GM19193 (cell line): ENCODE data around the gene ATP1A3.

Experiments
- POLR2A ChIP-seq: IDR thresholded peaks from 4 replicates; pipeline ENCODE4 v1.6.1; 2011; ENCODE audit not compliant: insufficient read depth, insufficient read length; ENCODE audit errors: extremely low read depth

ATP1A3 gene

DNA sequence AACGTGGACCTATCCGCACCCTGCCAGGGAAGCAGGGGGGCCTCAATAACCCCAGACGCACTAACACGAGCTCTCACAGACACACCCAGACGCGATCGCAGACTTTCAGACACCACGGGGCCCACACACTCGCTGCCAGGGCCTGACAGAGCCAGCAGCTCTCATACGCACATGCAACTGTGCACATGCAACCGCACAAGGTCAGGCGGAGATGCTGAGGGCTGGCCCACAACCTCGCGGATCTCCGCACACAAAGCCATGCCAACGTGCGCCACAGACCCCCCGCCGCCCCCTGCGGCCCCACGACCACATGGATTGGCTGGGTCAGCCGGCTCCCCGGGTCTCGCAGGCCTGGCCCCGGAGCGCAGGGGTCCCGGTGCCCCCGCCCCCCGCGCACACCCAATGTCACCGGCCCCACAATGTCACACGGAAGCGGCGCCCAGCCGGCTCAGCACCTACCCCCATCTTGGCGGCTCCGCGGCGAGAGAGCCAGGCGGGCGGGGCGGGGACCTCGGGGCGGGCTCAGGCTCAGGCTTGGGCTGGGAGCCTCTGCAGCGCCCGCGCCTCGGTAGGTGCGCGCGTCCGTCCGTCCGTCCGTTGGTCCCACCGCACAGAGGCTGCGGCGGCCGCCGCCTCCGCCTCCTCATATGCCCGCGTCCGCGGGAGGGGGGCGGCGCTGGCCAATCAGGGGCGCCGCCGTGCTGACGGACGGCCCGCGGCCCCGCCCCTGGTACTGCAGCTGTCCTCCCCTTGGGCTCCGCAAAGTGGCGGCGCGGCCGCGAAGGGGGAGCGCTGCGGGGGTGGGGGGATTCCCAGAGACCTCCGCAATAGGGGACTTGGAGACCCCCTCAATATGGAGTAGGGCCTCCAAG lies at the start of gene ATP1A3:
ATP1A3 (minus strand) TSS at position 619 of the 872 bp plus-strand sequence; CDS start at position 465, 154 bp downstream.
- TF ChIP-seq POLR2A: no peak

DNA sequence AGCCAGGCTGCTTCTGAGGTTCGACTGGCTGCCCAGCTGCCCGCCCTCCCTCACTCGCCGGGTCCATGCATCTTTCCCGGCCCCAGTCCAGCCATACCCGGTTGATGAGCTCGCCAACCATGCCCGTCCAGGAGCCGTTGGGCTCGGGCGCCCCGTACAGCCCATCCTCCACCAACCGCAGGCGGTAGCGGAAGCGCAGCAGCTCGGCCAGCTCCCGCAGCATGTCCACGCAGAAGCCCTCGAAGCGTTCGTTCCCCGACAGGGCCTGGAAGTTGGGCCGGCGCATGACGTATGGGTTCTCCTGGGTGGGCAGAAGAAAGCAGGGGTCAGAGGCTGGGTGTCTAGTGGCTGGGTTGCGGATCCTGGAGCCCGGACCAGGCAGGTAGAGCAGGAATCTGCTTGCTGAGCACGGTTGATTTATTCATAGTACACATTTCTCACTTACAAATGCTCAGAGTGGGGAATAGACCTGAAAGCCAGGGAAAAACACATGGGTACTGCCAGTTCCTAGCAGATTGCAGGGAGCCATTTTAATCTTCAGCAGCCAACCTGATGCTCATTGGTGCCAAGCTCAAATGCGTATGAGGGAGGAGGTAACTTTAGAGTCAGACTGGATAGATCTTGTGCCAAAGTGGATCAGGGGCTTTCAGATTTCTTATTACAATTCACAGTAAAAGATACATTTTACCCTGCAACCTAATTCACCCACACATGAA lies 48.6 kb upstream of the ATP1A3 start:
- TF ChIP-seq POLR2A: no peak

DNA sequence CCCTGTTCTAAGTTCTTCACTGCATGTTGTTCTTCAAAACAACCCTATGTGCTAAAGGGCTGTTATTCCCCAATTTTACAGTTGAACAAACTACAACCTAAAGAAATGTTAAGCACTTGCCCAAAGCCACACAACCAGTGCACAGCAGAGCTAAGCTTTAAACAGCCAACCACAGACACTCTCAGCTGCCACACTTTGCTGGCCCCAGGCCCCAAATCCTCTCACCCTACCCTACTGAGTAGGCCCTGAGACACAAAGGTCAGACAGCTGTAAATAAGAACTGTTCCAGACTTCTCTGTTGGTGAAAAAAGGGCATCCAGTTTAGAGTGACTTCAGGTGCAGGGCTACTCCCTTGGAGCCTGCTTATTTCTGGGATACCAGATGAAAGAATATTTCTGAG lies 46.0 kb upstream of the ATP1A3 start:
- TF ChIP-seq POLR2A: no peak

DNA sequence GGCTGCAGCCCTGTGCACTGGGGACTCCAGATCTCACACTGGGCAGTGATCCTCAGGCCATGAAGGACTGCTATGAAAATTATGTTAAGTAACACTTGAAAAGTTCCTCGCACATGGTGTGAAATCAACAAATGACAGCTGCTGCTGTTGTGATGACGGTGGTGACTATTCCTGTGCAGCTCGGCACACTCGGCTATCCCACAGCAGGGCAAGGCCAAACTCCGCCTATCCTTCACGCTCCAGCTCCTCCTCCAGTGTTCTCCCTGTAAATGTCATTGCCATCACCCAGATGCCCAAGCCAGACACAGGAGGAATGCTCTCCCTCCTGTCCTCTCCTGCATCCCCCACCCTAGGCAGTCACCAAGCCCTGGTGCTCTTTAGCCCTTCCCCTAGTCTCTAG lies 44.6 kb upstream of the ATP1A3 start:
- no peak for TF ChIP-seq POLR2A

- no peak for TF ChIP-seq POLR2A
Observed at GRCh38 chr19:42037649-42038048, 43.6 kb upstream of the ATP1A3 start.

GRCh38 chr19:42033413-42033812 lies 39.4 kb upstream of the ATP1A3 start:
- no peak for TF ChIP-seq POLR2A

DNA sequence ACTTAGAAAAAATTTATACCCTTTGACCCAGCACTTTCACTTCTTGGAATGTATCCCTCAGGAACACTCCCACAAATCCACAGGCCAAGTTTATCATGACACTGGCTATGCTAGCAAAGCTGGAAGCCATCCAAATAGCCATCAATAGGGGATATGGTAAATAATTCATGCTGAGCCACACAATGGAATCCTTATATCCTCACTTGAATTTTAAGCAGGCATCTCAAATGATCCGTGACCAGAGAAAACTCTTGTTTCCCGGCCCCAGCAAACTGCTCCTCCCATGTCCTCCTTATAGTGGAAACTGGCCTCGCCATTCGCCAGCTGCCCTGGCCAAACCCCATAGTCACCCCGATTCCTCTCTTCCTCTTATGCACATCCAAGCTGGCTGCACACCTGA lies 38.4 kb upstream of the ATP1A3 start:
- TF ChIP-seq POLR2A: no peak

GRCh38 chr19:42030645-42031440 lies 36.8 kb upstream of the ATP1A3 start:
- TF ChIP-seq POLR2A: no peak

DNA sequence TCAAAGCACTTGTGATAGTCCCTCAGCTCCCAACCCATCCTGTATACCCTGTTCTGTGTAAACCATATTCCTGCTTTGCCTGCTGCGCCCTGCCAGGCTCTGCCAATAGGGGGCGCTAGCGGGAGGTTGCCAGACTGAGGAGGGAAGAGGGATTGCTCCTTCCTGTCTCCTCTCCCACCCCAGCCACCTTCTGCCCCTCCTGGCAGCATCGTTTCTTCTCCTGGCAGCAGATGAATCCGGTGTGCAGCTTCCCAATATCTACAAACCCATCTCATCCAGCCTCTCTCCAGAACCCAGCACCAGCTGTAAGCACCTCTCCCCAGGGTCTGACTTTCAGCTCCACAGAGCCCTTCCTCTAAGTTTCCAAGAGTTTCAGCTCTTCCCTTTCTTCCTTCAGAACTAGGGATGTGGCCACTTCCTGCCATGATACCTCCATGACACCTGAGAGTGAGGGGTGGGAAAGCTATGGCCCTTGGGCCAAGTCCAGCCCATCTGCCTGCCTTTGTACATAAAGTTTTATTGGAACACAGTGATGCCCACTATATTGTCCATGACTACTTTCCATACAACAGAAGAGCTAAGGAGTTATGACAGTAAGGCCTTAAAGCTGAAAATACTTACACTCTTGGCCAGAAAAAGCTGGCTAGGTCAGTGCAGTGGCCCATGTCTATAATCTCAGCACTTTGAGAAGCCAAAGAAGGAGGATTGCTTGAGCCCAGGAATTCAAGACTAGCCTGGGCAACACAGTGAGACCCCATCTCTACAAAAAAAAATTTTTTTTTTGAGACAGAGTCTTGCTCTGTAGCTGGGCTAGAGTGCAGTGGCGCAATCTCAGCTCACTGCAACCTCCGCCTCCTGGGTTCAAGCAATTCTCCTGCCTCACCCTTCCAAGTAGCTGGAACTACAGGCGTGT lies 34.5 kb upstream of the ATP1A3 start:
- no peak for TF ChIP-seq POLR2A

DNA sequence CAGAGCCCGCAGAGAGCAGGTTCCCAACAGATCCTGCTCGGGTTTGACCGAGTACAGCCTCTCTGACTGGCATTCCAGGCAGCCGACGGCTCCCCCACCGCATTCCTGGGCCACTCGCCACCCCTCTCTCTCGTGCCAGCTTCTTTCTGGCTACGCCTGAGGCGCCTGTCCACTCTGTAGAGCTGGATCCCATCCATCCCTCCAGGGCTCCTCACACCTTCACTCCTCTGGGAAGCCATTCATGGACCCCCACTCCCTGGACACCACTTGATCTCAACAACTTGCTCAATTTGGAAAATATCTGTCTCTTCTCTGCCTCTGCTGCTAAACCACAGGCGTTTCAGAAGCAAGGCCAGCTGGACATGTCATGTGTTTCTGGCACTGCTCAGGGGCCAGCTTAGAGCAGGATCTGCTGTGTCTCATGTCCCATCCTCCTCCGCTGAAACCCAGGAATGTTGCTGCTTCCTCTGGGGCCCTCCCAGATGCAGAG lies 30.6 kb upstream of the ATP1A3 start:
- TF ChIP-seq POLR2A: no peak

DNA sequence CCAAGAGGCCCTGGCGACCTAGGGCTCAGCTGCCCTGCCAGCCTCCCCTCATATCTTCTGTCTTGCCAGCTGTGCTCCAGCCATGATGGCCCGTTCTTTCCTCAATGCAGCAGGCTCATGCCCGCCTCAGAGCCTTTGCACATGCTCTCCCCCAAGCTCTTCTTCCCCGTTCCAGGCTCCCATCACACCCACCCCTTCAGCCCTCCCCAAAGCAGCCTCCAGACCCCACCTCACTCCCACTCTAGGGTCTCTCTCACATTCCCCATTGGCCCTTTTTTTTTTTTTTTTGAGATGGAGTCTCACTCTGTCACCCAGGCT lies 29.9 kb upstream of the ATP1A3 start:
- TF ChIP-seq POLR2A: no peak

- TF ChIP-seq POLR2A: no peak
Observed at GRCh38 chr19:42023121-42023942, 29.3 kb upstream of the ATP1A3 start.

DNA sequence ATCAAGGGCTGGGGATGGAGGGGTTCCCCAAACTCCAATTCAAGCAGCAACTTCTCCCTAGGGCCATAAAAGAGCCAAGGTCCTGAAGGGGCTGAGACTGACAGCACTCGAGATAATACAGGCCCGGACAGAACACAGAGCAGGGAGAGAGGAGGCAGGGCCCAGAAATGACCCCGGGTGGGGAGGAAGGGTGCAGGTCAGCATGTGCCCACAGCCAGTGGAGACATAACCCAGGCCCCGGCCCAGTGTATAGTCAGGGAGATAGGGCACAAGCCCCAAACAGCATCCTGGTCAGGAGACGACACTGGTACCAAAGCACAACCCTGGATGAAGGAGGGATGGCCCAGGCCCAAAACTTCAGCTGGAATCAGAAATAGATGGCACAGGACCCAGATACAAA lies 28.6 kb upstream of the ATP1A3 start:
- TF ChIP-seq POLR2A: no peak

- TF ChIP-seq POLR2A: no peak
Observed at GRCh38 chr19:42021185-42021584, 27.2 kb upstream of the ATP1A3 start.
